ENCODE results near the gene TSPAN11.

DNA sequence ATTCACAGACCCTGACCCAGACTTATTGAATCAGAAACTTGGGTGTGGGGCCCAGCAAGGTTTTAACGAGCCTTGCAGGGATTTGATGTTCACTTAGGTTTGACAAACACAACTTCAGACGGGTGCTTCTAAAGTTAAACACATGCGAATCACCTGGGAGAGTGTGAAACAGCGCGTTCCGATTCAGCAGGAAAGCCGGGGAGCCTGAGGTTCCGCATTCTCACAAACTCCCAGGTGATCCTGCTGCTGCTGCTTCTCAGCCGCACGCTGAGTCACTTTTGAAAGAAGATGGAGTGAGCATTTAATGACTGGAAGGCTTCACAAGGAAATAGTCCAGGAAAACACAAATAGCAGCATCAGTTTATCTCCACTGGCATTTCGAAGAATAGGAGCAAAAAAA is 102.9 kb downstream of the TSPAN11 start:
- no peak for TF ChIP-seq EZH2phosphoT487 (IDR thresholded peaks at IDR 0.05; ENCODE audit: insufficient read depth, low read depth)
- TF ChIP-seq EZH2 (IDR thresholded peaks at IDR 0.05; ENCODE audit: insufficient read depth, poor library complexity, severe bottlenecking) = no peak
